ELF-1 (cell line): ENCODE data around the gene STK11.
"Not testable (repeated sequence)": the region's sequence is repeated elsewhere in the genome, so short reads cannot be mapped to it uniquely, and the experiment has no call there.

ENCODE experiments used
- DNase-seq: peaks from one replicate; pipeline ENCODE4 v3.0.0-alpha.2; 2016; ENCODE audit warnings: low read depth, low spot score

Gene STK11

GRCh38 chr19:1168572-1169410, 36.8 kb upstream of the STK11 start:
- DNase-seq = peak; percentile 69

- no peak for DNase-seq
Measured at GRCh38 chr19:1169411-1169791, 36.2 kb upstream of the STK11 start.

- DNase-seq = no peak
Measured at GRCh38 chr19:1169921-1170885, 35.4 kb upstream of the STK11 start.

GRCh38 chr19:1170938-1171754, 34.4 kb upstream of the STK11 start:
- peak; percentile 28 for DNase-seq

GRCh38 chr19:1171755-1172352, 33.7 kb upstream of the STK11 start:
- peak; percentile 70 for DNase-seq

- DNase-seq = peak; percentile 61
Measured at GRCh38 chr19:1172353-1173158, 33.0 kb upstream of the STK11 start.

GRCh38 chr19:1173159-1173844, 32.3 kb upstream of the STK11 start:
- no peak for DNase-seq

- DNase-seq = peak; percentile 82
Measured at GRCh38 chr19:1173845-1174809, 31.5 kb upstream of the STK11 start, which contains the start of gene SBNO2. TSS of gene SBNO2 (minus strand) at chr19:1174268. CDS start at chr19:1154276, 19,992 bp downstream.

GRCh38 chr19:1177322-1178114, 28.1 kb upstream of the STK11 start:
- DNase-seq = no peak

- peak; percentile 73 for DNase-seq
Measured at GRCh38 chr19:1181606-1182005, 24.0 kb upstream of the STK11 start.

GRCh38 chr19:1182068-1182467, 23.5 kb upstream of the STK11 start:
- no peak for DNase-seq

GRCh38 chr19:1182727-1183126, 22.9 kb upstream of the STK11 start:
- no peak for DNase-seq

GRCh38 chr19:1183543-1184172, 21.9 kb upstream of the STK11 start:
- DNase-seq = peak; percentile 93

GRCh38 chr19:1189419-1189818, 16.2 kb upstream of the STK11 start:
- peak; percentile 69 for DNase-seq

GRCh38 chr19:1199531-1199930, 6.0 kb upstream of the STK11 start:
- DNase-seq = no peak

GRCh38 chr19:1200614-1201013, 5.0 kb upstream of the STK11 start:
- DNase-seq = not testable (repeated sequence)
